Epithelial cell of esophagus (primary cell): ENCODE data around the gene SLC17A6.

ENCODE experiments used
- DNase-seq: peaks from one replicate; pipeline ENCODE4 v3.0.0; 2010; ENCODE audit warnings: low read depth
- H3K4me3 ChIP-seq: 2 replicates; pipeline ENCODE4 v1.5.1; 2011; ENCODE audit warnings: mild to moderate bottlenecking, low read length, control low read depth
- CTCF ChIP-seq: IDR thresholded peaks from 2 replicates; pipeline ENCODE4 v1.5.1; 2011; ENCODE audit warnings: low read depth, mild to moderate bottlenecking, low read length, control low read depth, inconsistent platforms; ENCODE audit not compliant: insufficient read depth; ENCODE audit errors: missing control alignments

SLC17A6 gene

GRCh38 chr11:22339611-22340010 lies 1.4 kb downstream of the SLC17A6 start:
- no peak overlapping the region for H3K4me3 ChIP-seq
- no peak for DNase-seq
- TF ChIP-seq CTCF = no peak

- DNase-seq = no peak
- no peak for TF ChIP-seq CTCF
- no peak overlapping the region for H3K4me3 ChIP-seq
These were observed 2.1 kb downstream of the SLC17A6 start for GRCh38 chr11:22340235-22340634.

- no peak overlapping the region for H3K4me3 ChIP-seq
- no peak for DNase-seq
- TF ChIP-seq CTCF = no peak
These were observed 2.8 kb downstream of the SLC17A6 start for GRCh38 chr11:22340701-22341587.

- no peak for TF ChIP-seq CTCF
- DNase-seq = no peak
- H3K4me3 ChIP-seq = no peak overlapping the region
These were observed 3.4 kb downstream of the SLC17A6 start for GRCh38 chr11:22341588-22341931.

GRCh38 chr11:22342211-22343031 lies 4.2 kb downstream of the SLC17A6 start:
- no peak for DNase-seq
- no peak for TF ChIP-seq CTCF
- H3K4me3 ChIP-seq = no peak overlapping the region

- TF ChIP-seq CTCF = no peak
- no peak overlapping the region for H3K4me3 ChIP-seq
- DNase-seq = no peak
These were observed 4.8 kb downstream of the SLC17A6 start for GRCh38 chr11:22343032-22343324.
